HK-2 (cell line): ENCODE data around the gene PSMB10.
"Not testable (repeated sequence)": the region's sequence is repeated elsewhere in the genome, so short reads cannot be mapped to it uniquely, and the experiment has no call there.

Source experiments
- DNase-seq: peaks from one replicate; pipeline ENCODE4 v3.0.0-alpha.2; 2018; ENCODE audit not compliant: unreplicated experiment

PSMB10 gene

DNA sequence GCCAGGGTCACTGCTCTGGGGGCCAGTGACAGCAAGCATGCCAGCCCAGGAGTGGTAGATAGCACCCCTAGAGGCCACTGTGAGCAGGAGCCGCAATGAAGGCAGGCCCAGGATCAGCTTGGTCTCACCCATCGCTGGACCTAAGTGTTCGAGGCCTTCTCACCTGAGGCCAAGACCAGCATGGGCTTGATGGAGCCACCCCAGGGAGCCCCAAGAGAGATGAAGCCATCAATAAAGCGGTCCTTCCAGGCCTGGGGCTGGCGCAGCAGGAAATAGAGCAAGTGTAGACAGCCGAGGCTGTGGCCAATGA is 5.5 kb upstream of the PSMB10 start:
- DNase-seq: peak; percentile 57

DNA sequence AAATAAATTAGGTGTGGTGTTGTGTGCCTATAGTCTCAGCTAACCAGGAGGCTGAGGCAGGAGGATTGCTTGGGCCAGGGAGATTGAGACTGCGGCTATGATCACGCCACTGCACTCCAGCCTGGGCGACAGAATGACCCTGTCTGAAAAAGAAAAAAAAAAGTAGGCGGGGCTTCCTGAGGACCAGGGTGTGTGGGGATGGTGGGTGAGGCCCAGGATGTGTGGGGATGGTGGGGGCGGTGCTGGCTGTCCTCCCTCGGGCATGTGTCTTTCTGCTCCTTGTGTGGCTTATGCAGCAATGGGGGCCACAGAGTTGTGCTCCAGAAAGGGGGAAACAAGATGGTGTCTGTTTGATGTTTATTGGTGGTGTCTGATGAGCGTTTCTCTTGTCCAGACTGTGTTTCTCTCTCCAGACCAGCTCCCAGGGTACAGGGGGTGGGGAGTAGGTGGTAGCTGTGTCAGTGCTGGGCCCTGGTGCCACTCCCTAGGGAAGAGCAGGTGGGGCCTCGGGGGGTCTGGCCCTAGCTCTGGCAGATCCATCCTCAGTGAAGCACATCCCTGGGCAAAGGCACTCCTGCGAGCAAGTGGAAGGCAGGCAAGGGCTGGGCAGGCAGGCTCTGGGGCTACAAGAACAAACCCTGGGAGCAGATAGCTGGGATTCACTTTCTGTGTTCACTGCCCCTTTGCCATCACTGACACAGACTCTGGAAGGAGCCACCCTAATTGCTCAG is 5.0 kb upstream of the PSMB10 start:
- no peak for DNase-seq

DNA sequence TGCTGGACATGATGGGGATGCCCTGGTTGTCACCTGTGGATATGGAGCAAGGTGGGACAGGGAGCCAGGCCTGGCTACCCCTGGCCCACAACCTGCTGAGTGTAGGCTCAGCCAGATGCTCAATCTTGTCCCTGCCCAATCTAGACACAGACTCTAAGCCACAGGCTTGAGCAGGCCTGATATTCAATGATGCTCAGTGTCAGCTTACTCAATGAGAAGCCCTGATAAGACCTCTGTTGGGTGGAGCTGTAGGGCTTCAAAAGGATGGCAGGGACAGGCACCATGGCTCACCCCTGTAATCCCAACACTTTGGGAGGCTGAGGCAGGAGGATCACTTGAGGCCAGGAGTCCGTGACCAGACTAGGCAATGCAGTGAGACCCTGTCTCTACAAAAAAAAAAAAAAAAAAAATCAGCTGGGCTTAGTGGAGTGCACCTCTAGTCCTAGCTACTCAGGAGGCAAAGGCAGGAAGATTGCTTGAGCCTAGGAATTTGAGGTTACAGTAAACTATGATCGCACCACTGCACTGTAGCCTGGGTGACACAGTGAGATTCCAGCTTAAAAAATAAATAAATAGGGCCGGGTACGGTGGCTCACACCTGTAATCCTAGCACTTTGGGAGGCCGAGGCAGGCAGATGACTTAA is 3.9 kb upstream of the PSMB10 start:
- no peak for DNase-seq

DNA sequence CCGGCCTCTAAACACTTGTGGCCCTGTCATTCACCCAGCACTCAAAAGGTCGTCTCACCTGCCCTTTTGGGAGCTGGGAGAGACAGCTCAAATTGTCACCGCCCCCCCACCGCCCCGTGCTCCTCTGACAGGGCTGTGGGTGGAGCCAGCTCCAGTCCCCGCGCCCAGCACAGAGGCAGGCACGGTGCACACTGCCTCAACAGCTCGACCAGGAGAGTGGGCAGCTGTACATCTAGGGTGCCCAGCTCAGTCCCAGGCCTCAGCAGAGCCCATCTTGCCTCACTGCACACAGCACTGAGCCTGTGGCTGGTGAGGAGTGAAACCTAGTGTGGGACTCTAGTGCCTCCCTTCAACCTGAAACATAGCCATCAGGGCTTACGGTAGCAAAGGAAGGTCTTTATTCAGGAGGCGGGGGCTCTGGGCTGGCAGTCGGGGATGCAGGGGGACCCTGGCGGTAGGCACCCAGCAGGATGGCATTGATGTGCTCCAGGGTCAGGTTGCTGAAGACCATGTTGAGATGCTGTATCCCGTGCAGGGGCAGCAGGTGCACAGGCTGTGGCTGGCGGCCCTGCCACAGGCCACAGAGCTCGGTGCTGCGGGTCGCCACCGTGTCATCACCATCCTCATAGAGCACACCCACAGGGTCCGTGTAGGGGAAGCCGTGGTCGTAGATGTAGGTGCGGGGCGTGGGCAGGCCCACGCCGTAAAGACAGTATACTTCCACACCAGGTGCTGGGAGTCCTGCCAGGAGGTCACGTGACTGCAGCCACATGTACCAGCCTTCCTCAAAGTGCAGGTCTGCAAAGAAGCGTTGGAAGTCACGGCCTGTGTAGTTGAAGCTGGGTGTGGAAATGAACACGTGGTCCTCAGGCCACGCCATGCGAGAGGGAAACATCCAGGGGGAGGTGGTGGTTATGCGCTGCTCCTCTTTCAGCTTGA is 3.1 kb upstream of the PSMB10 start:
- no peak for DNase-seq

- not testable (repeated sequence) for DNase-seq
These were observed 1.1 kb upstream of the PSMB10 start for GRCh38 chr16:67937713-67938112.

- DNase-seq: no peak
These were observed 393 bp upstream of the PSMB10 start for GRCh38 chr16:67936880-67937605.

GRCh38 chr16:67935402-67936123 is 1.1 kb downstream of the PSMB10 start:
- peak; percentile 98 for DNase-seq

DNA sequence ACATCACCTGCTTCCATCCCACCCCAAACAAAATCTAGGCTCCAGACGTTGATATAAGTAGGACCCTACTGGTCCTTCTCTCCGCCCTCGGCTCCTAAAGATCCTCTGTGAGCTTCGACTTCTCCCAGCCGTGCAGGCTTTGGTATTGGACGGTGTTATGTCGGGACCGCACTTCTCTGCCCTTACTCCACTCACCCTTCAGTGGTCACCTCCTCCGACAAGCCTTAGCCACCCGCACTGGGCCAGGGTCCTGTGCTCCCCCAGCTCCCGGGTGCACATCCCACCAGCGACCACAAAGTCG is 1.6 kb downstream of the PSMB10 start:
- DNase-seq: no peak

DNA sequence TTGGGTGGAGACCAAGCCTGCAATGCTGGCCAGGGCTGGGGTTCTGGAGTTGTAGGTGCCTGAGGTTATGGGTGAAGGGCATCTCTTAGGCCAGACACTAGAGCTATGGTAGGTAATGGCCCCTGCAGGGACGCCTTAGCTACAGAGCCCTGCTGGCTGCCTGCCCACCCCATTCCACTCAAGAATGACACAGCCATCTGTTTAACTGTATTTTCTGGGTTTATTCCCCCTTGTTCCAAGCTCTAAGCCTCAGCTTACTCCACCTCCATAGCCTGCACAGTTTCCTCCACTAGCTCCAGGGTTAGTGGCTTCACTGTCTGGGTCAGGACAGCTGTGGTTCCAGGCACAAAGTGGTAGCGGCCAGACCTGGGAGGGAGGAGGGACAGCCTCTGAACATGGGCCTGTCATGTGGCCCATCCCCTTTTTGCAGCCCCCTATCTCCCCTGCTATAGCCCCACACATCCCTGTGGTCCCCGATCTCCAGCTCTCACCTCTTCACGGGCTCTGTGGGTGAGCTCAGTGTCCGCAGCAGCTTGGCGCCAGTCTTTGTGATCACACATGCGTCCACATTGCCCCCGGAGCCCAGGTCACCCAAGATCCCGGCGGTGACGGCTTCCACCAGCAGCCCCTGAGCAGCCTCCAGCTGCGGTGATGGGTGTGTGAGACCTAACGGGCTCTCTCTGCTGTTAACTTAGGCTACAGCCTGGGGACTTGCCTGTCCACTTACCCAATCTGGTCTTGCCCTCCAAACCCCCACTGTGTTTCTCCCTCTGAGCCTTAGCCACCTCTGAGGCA is 2.1 kb downstream of the PSMB10 start:
- DNase-seq: no peak

GRCh38 chr16:67933805-67934204 is 2.8 kb downstream of the PSMB10 start:
- no peak for DNase-seq

DNA sequence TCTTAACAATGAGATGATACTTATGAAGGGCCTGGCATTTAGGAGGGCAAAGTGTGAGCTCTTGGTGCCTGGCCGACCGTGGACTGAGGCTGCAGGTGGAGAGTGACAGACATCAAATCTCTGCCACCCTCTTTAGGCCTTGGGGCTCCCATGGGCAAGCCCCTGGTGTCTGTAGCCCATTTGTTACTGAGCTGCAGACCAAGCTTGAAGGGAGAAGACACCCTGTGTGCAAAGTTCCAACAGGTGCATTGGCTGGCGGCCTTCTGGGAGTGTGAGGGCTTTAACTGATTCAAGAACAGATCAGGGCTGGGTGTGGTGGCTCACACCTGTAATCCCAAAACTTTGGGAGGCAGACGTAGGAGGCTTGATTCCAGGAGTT is 4.2 kb downstream of the PSMB10 start:
- DNase-seq: no peak

DNA sequence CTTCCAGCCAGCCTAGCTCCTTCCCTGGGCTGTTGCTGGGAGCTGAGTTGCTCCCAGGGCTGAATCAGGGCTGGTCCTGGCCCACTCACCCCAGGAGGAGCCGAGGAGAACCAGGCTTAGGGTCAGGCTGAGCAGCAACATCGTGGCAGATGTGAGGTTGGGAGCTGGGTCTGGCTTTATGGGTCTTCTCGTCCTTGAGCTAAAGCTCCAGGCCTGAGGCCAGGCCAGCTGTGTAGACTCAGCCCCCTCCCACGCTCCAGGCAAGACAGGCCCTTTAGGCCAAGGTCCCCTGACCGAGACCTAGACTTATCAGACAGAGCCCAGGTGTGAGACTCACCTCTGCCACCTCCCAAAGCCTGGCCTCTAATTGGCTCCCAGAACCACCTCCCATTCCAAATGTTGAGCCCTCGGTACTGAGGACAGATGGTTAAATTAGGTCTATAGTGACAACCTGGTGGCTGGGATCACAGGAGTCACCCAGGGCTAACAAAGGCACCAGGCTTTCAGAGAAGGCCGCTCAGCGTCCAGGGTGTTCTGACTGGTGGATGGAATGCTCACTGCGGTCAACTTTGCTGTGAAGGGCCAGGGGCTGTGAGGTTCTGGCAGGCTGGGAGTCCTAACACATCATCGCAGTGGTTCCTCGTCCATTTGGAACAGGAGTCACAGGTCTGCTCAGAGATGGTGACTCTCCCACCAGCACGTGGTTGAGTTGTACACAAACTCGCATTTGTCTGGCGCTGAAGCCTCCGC is 4.8 kb downstream of the PSMB10 start, which contains the start of gene CTRL:
Gene CTRL (minus strand): TSS at position 151 of the 750 bp plus-strand sequence. CDS start 10 bp downstream, at position 141.
- no peak for DNase-seq

- no peak for DNase-seq
These were observed 5.9 kb downstream of the PSMB10 start for GRCh38 chr16:67930678-67931211.

- DNase-seq: no peak
These were observed 6.5 kb downstream of the PSMB10 start for GRCh38 chr16:67930191-67930590.

GRCh38 chr16:67928561-67929364 is 7.9 kb downstream of the PSMB10 start:
- peak; percentile 74 for DNase-seq

DNA sequence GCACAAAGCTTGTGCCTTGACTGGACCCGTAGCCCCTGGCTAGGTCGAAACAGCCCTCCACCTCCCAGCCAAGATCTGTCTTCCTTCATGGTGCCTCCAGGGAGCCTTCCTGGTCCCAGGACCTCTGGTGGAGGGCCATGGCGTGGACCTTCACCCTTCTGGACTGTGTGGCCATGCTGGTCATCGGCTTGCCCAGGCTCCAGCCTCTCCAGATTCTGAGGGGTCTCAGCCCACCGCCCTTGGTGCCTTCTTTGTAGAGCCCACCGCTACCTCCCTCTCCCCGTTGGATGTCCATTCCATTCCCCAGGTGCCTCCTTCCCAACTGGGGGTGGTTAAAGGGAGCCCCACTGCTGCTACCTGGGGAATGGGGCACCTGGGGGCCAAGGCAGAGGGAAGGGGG is 8.5 kb downstream of the PSMB10 start:
- DNase-seq: no peak

DNA sequence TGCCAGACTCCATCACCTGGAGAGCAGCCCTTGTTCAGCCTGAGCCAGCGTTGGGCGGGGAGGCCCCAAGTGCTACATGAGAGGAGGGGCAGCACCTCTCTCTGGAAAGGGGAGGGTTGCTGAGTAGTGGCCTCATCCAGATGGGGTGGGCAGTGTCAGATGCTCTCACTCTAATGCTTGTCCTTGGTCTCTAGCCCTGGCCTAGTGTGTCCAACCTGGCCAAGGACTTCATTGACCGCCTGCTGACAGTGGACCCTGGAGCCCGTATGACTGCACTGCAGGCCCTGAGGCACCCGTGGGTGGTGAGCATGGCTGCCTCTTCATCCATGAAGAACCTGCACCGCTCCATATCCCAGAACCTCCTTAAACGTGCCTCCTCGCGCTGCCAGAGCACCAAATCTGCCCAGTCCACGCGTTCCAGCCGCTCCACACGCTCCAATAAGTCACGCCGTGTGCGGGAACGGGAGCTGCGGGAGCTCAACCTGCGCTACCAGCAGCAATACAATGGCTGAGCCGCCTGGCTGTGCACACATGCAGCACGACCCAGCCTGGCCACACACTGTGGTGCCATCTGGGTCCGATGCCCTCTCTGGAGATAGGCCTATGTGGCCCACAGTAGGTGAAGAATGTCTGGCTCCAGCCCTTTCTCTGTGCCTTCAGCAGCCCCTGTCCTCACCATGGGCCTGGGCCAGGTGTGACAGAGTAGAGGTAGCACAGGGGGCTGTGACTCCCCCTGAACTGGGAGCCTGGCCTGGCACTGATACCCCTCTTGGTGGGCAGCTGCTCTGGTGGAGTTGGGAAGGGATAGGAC is 9.3 kb downstream of the PSMB10 start:
- no peak for DNase-seq

DNA sequence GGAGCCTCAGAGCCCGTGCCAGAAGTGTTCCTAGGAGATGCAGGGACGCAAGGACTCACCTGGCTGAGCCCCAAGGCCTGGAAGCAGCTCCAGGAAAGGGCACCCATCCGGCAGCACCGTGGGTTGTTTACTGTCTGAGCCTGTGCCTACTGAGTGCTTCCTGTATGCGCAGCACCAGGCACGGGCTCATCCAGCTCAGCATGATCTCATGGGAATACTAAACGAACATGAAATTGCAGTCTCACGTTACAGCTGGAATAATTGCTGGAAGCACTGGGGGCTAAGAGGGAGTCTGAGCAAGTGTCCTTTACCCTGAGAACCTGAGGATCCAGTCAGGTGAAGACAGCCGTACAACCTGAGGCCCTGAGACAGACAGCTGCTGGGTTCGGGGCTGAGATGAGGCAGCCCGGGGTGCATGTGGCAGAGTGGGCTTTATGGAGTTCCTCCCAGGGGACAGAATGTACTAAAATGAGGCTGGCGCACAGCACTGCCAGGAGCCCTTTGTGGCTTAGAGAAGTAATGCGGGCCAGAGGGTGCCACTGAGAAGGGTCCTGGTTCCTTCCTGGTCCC is 10.4 kb downstream of the PSMB10 start:
- no peak for DNase-seq
